ENCODE data around the gene DLG5.

DNA sequence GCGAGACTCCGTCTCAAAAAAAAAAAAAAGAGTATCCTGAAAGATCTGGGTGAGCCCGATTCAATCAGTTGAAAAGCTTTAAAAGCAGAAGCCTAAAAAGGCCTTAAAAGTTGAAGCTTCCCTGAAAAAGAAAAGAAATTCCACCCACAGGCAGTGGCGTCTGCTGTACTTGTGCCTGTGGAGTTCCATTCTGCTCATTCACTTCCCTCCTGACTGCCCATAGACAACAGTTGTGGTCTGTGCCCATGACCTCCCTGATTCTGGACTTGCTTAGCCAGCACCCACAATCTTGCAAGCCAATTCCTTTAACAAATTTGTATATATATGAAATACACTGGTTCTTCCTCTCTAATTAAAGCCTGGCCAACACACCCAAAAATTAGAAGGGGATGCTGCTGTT lies 141.7 kb downstream of the DLG5 start:
- TF ChIP-seq, protein P1, sequence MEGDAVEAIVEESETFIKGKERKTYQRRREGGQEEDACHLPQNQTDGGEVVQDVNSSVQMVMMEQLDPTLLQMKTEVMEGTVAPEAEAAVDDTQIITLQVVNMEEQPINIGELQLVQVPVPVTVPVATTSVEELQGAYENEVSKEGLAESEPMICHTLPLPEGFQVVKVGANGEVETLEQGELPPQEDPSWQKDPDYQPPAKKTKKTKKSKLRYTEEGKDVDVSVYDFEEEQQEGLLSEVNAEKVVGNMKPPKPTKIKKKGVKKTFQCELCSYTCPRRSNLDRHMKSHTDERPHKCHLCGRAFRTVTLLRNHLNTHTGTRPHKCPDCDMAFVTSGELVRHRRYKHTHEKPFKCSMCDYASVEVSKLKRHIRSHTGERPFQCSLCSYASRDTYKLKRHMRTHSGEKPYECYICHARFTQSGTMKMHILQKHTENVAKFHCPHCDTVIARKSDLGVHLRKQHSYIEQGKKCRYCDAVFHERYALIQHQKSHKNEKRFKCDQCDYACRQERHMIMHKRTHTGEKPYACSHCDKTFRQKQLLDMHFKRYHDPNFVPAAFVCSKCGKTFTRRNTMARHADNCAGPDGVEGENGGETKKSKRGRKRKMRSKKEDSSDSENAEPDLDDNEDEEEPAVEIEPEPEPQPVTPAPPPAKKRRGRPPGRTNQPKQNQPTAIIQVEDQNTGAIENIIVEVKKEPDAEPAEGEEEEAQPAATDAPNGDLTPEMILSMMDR (IDR thresholded peaks at IDR 0.05), result no peak
- TF ChIP-seq POLR2A (IDR thresholded peaks at IDR 0.05), result no peak

All from thyroid gland (tissue), 4 donors.